Activated CD8-positive, alpha-beta memory T cell treated with anti-CD3 and anti-CD28 coated beads for 48 hours (primary cell): ENCODE results near the gene SNX9.

Experiments
- DNase-seq, 3 experiments: peaks; one replicate each; pipeline ENCODE4 v3.0.0-alpha.2; 2020; ENCODE audit warnings: low read depth in 2 of 3, low spot score in 2 of 3

Gene SNX9

GRCh38 chr6:157990321-157991066 lies 167.4 kb downstream of the SNX9 start:
- DNase-seq: no peak

GRCh38 chr6:157991067-157991432 lies 168.0 kb downstream of the SNX9 start:
- DNase-seq: no peak

- DNase-seq: no peak
Measured at GRCh38 chr6:157993076-157993475, 170.0 kb downstream of the SNX9 start.

GRCh38 chr6:157994125-157994795 lies 171.2 kb downstream of the SNX9 start:
- DNase-seq: no peak
